SU-DHL-6 (cell line): ENCODE results near the gene STX5.

Experiments used
- CTCF ChIP-seq: fragments of 200-600 bp; sonication (generic); IDR thresholded peaks from one replicate; pipeline ENCODE4 v1.5.1; 2017; ENCODE audit warnings: antibody characterized with exemption, mild to moderate bottlenecking, low read length, moderate library complexity; ENCODE audit not compliant: insufficient read depth, poor library complexity, severe bottlenecking
- EZH2phosphoT487 ChIP-seq: fragments of 200-600 bp; sonication (generic), shearing (Covaris generic); conservative IDR thresholded peaks from 2 replicates; pipeline ENCODE4 v1.6.1; 2018; ENCODE audit warnings: mild to moderate bottlenecking, antibody characterized with exemption, low read length, moderate library complexity, mixed read lengths

GRCh38 chr11:62782753-62783152 is 49.1 kb downstream of the STX5 start:
- TF ChIP-seq CTCF (no peak), EZH2phosphoT487 (no peak)
